HCT116 (cell line): ENCODE results near the gene KDM1B. TPM values are rescaled to one million over a fixed set of nuclear protein-coding genes. Genes with fewer than 3 reads are reported as not detected.

Experiments
- ATAC-seq: fragments of 200-7000 bp; cut with Tn5 transposase; 2 replicates; pipeline ENCODE4 v1.9.1; 2020; ENCODE audit warnings: mild to moderate bottlenecking, moderate library complexity
- BruUV-seq: library from RNA; stranded (reverse); fragments of 400-500 nt; replicated peaks from 2 replicates; lab custom pipeline; 2021; lab: Mats Ljungman, UMichigan
- CTCF ChIA-PET: fragments of 300-600 bp; sonication (Branson Sonifier 250); formaldehyde crosslinking; loops from one replicate; lab custom pipeline; 2021; ENCODE audit warnings: antibody characterized with exemption; lab: Charles Lee
- POLR2A ChIA-PET: fragments of 300-600, 350-600 bp; sonication (Branson Sonifier 250); formaldehyde crosslinking; loops from one replicate; lab custom pipeline; 2021; ENCODE audit warnings: antibody characterized with exemption; lab: Charles Lee
- RAD21 ChIA-PET, 2 experiments: fragments of 300-600 bp; sonication (Branson Sonifier 250); formaldehyde crosslinking; loops; one replicate each; lab custom pipeline; 2023; ENCODE audit warnings: low total read pairs in 2 of 2; ENCODE audit not compliant: uncharacterized antibody in 2 of 2, unreplicated experiment in 2 of 2, low non-redundant PET in 1 of 2; lab: Charles Lee
- DNase-seq: peaks from one replicate; pipeline ENCODE4 v3.0.0-alpha.2; 2010; ENCODE audit warnings: low read depth, low spot score
- H2AFZ ChIP-seq: fragments of 200-600 bp; shearing (Covaris generic), sonication (generic); 2 replicates; pipeline ENCODE4 v1.6.1; 2017; ENCODE audit warnings: low read depth, mixed run types, mixed read lengths, antibody characterized with exemption, low read length; ENCODE audit not compliant: poor library complexity, severe bottlenecking
- H3K27ac ChIP-seq: 2 replicates; pipeline ENCODE4 v1.5.1; 2012; ENCODE audit warnings: low read depth, low read length
- H3K27me3 ChIP-seq: fragments of 200-600 bp; sonication (generic); 2 replicates; pipeline ENCODE4 v1.6.1; 2016; ENCODE audit warnings: mixed run types, low read length, mixed read lengths; ENCODE audit not compliant: insufficient read depth
- H3K36me3 ChIP-seq, 2 experiments: fragments of 200-500 bp in 1 of 2; fragments of 200-600 bp in 1 of 2; sonication (Bioruptor generic) in 1 of 2; sonication (generic) in 1 of 2; 2 replicates each; pipeline versions ENCODE4 v1.5.1 to v1.6.1; 2014 to 2016; ENCODE audit warnings: low read length in 2 of 2, inconsistent platforms in 1 of 2, mixed read lengths in 1 of 2, mixed run types in 1 of 2; ENCODE audit not compliant: insufficient read depth in 2 of 2, control insufficient read depth in 1 of 2
- H3K4me1 ChIP-seq, 2 experiments: fragments of 200-600 bp in 1 of 2; sonication (generic) in 1 of 2; 2 replicates each; pipeline versions ENCODE4 v1.5.1 to v1.6.1; 2012 to 2017; ENCODE audit warnings: low read length in 2 of 2, inconsistent platforms in 1 of 2, mild to moderate bottlenecking in 1 of 2, mixed read lengths in 1 of 2, mixed run types in 1 of 2, moderate library complexity in 1 of 2; ENCODE audit not compliant: insufficient read depth in 2 of 2, control insufficient read depth in 1 of 2
- H3K4me2 ChIP-seq: fragments of 200-600 bp; sonication (generic); 2 replicates; pipeline ENCODE4 v1.6.1; 2017; ENCODE audit warnings: mixed run types, low read length, mixed read lengths
- H3K4me3 ChIP-seq, 2 experiments: fragments of 200-600 bp in 1 of 2; sonication (generic) in 1 of 2; replicated peaks in 1 of 2; 2 replicates each; pipeline ENCODE4 v1.5.1; 2011 to 2016; ENCODE audit warnings: low read length in 2 of 2, control low read depth in 1 of 2, low read depth in 1 of 2, mild to moderate bottlenecking in 1 of 2, mixed read lengths in 1 of 2, mixed run types in 1 of 2
- H3K79me2 ChIP-seq: fragments of 200-600 bp; sonication (generic); 2 replicates; pipeline ENCODE4 v1.6.1; 2017; ENCODE audit warnings: mild to moderate bottlenecking, mixed run types, low read length, moderate library complexity, mixed read lengths; ENCODE audit not compliant: insufficient read depth
- H3K9ac ChIP-seq: fragments of 200-600 bp; sonication (generic); 2 replicates; pipeline ENCODE4 v1.6.1; 2016; ENCODE audit warnings: low read length, mixed read lengths
- H3K9me2 ChIP-seq: fragments of 200-600 bp; sonication (generic), shearing (Covaris generic); 2 replicates; pipeline ENCODE4 v1.6.1; 2017; ENCODE audit warnings: mixed run types, mild to moderate bottlenecking, moderate library complexity; ENCODE audit not compliant: insufficient read depth
- H3K9me3 ChIP-seq, 2 experiments: fragments of 200-500 bp in 1 of 2; fragments of 200-600 bp in 1 of 2; sonication (Bioruptor generic) in 1 of 2; sonication (generic) in 1 of 2; 2 replicates each; pipeline ENCODE4 v1.6.1; 2014 to 2017; ENCODE audit warnings: low read length in 2 of 2, mixed read lengths in 2 of 2, inconsistent platforms in 1 of 2, low read depth in 1 of 2, mild to moderate bottlenecking in 1 of 2, mixed run types in 1 of 2, moderate library complexity in 1 of 2; ENCODE audit not compliant: control insufficient read depth in 1 of 2, insufficient read depth in 1 of 2
- H4K20me1 ChIP-seq: fragments of 200-600 bp; sonication (generic), shearing (Covaris generic); 2 replicates; pipeline ENCODE4 v1.6.1; 2017; ENCODE audit warnings: mixed run types, mild to moderate bottlenecking, moderate library complexity; ENCODE audit not compliant: insufficient read depth
- CEBPB ChIP-seq: IDR thresholded peaks from 2 replicates; pipeline ENCODE4 v1.6.1; 2012; ENCODE audit warnings: low read depth
- EGR1 ChIP-seq: IDR thresholded peaks from 2 replicates; pipeline ENCODE4 v1.6.1; 2012; ENCODE audit warnings: low read depth
- EZH2phosphoT487 ChIP-seq: fragments of 200-600 bp; IDR thresholded peaks from 2 replicates; pipeline ENCODE4 v1.6.1; 2018; ENCODE audit warnings: antibody characterized with exemption, borderline replicate concordance
- FOSL1 ChIP-seq: IDR thresholded peaks from 2 replicates; pipeline ENCODE4 v1.6.1; 2012; ENCODE audit warnings: low read depth
- POLR2A ChIP-seq: IDR thresholded peaks from 2 replicates; pipeline ENCODE4 v1.7.0; 2011; ENCODE audit warnings: borderline replicate concordance; ENCODE audit not compliant: insufficient read depth, insufficient read length; ENCODE audit errors: extremely low read depth
- POLR2AphosphoS5 ChIP-seq: IDR thresholded peaks from 2 replicates; pipeline ENCODE4 v1.6.1; 2011; ENCODE audit warnings: mild to moderate bottlenecking, low read depth, low read length, moderate library complexity
- RAD21 ChIP-seq: IDR thresholded peaks from 2 replicates; pipeline ENCODE4 v1.6.1; 2012; ENCODE audit warnings: low read depth, mild to moderate bottlenecking
- SIN3A ChIP-seq: IDR thresholded peaks from 2 replicates; pipeline ENCODE4 v1.6.1; 2012; ENCODE audit warnings: low read depth
- TCF7L2 ChIP-seq: IDR thresholded peaks from 2 replicates; pipeline ENCODE4 v1.7.0; 2011; ENCODE audit warnings: borderline replicate concordance, inconsistent platforms; ENCODE audit not compliant: insufficient read depth, insufficient read length; ENCODE audit errors: extremely low read depth
- YY1 ChIP-seq: IDR thresholded peaks from 2 replicates; pipeline ENCODE4 v1.6.1; 2011; ENCODE audit warnings: low read length, low read depth, moderate library complexity, mild to moderate bottlenecking; ENCODE audit not compliant: insufficient replicate concordance; ENCODE audit errors: extremely low read depth
- ZFX ChIP-seq: fragments of 450-650 bp; IDR thresholded peaks from 2 replicates; pipeline ENCODE4 v1.6.1; 2017
- intact Hi-C: fragments of 100-400 bp; cut with micrococcal nuclease; formaldehyde crosslinking; loops from 2 replicates; pipeline ENCODE4 v1.10.0; 2022
- total RNA-seq: library from RNA; stranded (reverse); gene quantifications from one replicate; pipeline ENCODE4 v1.2.1, GENCODE V29; 2021; ENCODE audit not compliant: unreplicated experiment
- TF ChIP-seq, protein P1 (sequence below), 3 experiments: fragments of 200-600 bp in 1 of 3; sonication (generic) in 1 of 3; IDR thresholded peaks in 2 of 3; conservative IDR thresholded peaks in 1 of 3; 2 replicates each; pipeline ENCODE4 v1.5.1; 2012 to 2017; ENCODE audit warnings: low read depth in 2 of 3, low read length in 2 of 3, antibody characterized with exemption in 1 of 3, borderline replicate concordance in 1 of 3, control low read depth in 1 of 3, mild to moderate bottlenecking in 1 of 3, mixed read lengths in 1 of 3, mixed run types in 1 of 3, moderate library complexity in 1 of 3; ENCODE audit not compliant: insufficient read depth in 1 of 3
- TF ChIP-seq, protein P2 (sequence below): IDR thresholded peaks from 2 replicates; pipeline ENCODE4 v1.6.1; 2012
- TF ChIP-seq, protein P3 (sequence below): IDR thresholded peaks from 2 replicates; pipeline ENCODE4 v1.6.1; 2012

The KDM1B gene
- total RNA-seq, 1 experiment from 2014 or later = 24.5 TPM

- Histone ChIP-seq H3K27me3 (no peaks in the 10 kb centered on the region), H3K36me3 (0 out of 4 replicates have a peak, but pooled peaks cover 0 to under 1% of the 10 kb centered on the region in 2 experiments), H3K4me1 (peaks cover 7% of the 10 kb centered on the region in 2 experiments; a peak in 3 of 4 replicates), H3K9me2 (no peaks in the 10 kb centered on the region), H3K4me3 (peak within 1 kb of the TSS; percentile 86 to 90), H2AFZ (peak within 1 kb of the TSS; percentile 38), H3K9me3 (no peaks in the 10 kb centered on the region), H3K27ac (peak within 1 kb of the TSS; percentile 69), H3K79me2 (no peaks in the 10 kb centered on the region), H4K20me1 (no peaks in the 10 kb centered on the region), H3K4me2 (peak within 1 kb of the TSS; percentile 92), H3K9ac (peak within 1 kb of the TSS; percentile 80)
- BruUV-seq = TSS peak; percentile 82
- ChIA-PET CTCF (no interaction called here), POLR2A (no interaction called here), RAD21 (no interaction called here)
- ATAC-seq (peak; percentile 72), DNase-seq (no peak)
- intact Hi-C loops = loop anchor here (2.0 kb wide), 1 partner anchor 290 kb away; no protein-coding TSS in a partner anchor
- TF ChIP-seq TCF7L2 = no peak
- peak; percentile 31 for TF ChIP-seq POLR2A
- TF ChIP-seq EZH2phosphoT487 = no peak
- peak; percentile 96 for TF ChIP-seq EGR1
- no peak; the same call in 1 of the 2 replicates for TF ChIP-seq SIN3A
- TF ChIP-seq YY1 = peak; percentile 58
- peak; percentile 67; the same call in 1 of the 2 replicates for TF ChIP-seq POLR2AphosphoS5
Measured at GRCh38 chr6:18154507-18155149, 594 bp upstream of the KDM1B start, which contains the start of gene TPMT. Gene TPMT, minus strand, starts transcription at chr6:18155077. Its CDS starts 5,950 bp downstream, at chr6:18149127.

- no peak overlapping the region for H2AFZ ChIP-seq
- peak overlapping the region; percentile 92 for H3K4me2 ChIP-seq
- H3K4me3 ChIP-seq = peak overlapping the region; percentile 86 to 90
- H3K9me3 ChIP-seq = no peaks in the 10 kb centered on the region
- peaks cover 0 to 4% of the 10 kb centered on the region in 2 experiments; a peak in 1 of 4 replicates for H3K36me3 ChIP-seq
- peak; percentile 36 for TF ChIP-seq RAD21
- TF ChIP-seq, protein P1, sequence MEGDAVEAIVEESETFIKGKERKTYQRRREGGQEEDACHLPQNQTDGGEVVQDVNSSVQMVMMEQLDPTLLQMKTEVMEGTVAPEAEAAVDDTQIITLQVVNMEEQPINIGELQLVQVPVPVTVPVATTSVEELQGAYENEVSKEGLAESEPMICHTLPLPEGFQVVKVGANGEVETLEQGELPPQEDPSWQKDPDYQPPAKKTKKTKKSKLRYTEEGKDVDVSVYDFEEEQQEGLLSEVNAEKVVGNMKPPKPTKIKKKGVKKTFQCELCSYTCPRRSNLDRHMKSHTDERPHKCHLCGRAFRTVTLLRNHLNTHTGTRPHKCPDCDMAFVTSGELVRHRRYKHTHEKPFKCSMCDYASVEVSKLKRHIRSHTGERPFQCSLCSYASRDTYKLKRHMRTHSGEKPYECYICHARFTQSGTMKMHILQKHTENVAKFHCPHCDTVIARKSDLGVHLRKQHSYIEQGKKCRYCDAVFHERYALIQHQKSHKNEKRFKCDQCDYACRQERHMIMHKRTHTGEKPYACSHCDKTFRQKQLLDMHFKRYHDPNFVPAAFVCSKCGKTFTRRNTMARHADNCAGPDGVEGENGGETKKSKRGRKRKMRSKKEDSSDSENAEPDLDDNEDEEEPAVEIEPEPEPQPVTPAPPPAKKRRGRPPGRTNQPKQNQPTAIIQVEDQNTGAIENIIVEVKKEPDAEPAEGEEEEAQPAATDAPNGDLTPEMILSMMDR (IDR thresholded peaks at IDR 0.05 in 2 of 3, conservative IDR thresholded peaks at IDR 0.05 in 1 of 3; ENCODE audit: borderline replicate concordance in 1 of 3, insufficient read depth in 1 of 3, low read depth in 2 of 3, low read length in 2 of 3) = peak in 2 of 3 experiments; percentile 47 to 51; a peak in 3 of 6 replicates
- TF ChIP-seq EGR1 = no peak
- TF ChIP-seq, protein P2, sequence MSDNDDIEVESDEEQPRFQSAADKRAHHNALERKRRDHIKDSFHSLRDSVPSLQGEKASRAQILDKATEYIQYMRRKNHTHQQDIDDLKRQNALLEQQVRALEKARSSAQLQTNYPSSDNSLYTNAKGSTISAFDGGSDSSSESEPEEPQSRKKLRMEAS = peak; percentile 51; the same call in 1 of the 2 replicates
- no peak for TF ChIP-seq ZFX
- no peak for TF ChIP-seq CEBPB
- TF ChIP-seq FOSL1 = no peak
- TF ChIP-seq, protein P3, sequence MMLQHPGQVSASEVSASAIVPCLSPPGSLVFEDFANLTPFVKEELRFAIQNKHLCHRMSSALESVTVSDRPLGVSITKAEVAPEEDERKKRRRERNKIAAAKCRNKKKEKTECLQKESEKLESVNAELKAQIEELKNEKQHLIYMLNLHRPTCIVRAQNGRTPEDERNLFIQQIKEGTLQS = no peak
- TF ChIP-seq SIN3A = peak; percentile 38; the same call in 1 of the 2 replicates
- intact Hi-C loops = loop anchor here (2.0 kb wide), 1 partner anchor 291 kb away; no protein-coding TSS in a partner anchor
- H4K20me1 ChIP-seq = no peaks in the 10 kb centered on the region
- H3K79me2 ChIP-seq = no peaks in the 10 kb centered on the region
- ChIA-PET POLR2A (no interaction called here), RAD21 (no interaction called here), CTCF (interaction anchor here (1.3 kb wide), 1 partner anchor 18 kb away, joined by 3 read pairs; no protein-coding TSS in a partner anchor)
- peak; percentile 80 for DNase-seq
- peak overlapping the region; percentile 80 for H3K9ac ChIP-seq
- no peaks in the 10 kb centered on the region for H3K27me3 ChIP-seq
- H3K4me1 ChIP-seq = peaks cover 7% of the 10 kb centered on the region in 2 experiments; a peak in 3 of 4 replicates
- no peaks in the 10 kb centered on the region for H3K9me2 ChIP-seq
- BruUV-seq = TSS peak; percentile 44
- ATAC-seq = peak; percentile 67
- peak overlapping the region; percentile 69 for H3K27ac ChIP-seq
Measured at GRCh38 chr6:18155864-18156421, 721 bp downstream of the KDM1B start.
